GM18499 (cell line): Measurements from ENCODE around the gene CACFD1.

Source experiments
- ATAC-seq: cut with Tn5 transposase; IDR thresholded peaks from one replicate; pipeline ENCODE4 v1.9.1; 2021; ENCODE audit warnings: moderate number of reproducible peaks; ENCODE audit not compliant: insufficient read depth, unreplicated experiment

The CACFD1 gene

DNA sequence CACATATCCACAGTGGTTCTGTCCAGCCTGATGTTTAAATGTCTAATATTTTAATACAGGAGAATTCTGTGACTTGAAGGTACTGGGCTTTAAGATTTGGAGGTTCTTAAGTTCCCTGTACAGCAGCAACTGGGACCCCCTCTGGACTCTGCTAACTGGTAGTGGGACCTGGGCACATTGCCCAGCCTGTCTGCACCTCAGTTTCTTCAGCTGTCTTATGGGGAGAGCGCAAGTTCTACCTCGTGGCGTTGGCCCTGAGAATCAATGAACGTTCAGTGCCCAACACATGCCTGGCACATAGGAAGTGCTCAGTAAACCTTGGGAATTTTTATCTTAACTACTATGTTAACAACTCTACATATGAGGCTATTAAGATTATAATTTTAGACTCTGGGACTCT lies 17.7 kb downstream of the CACFD1 start:
- no peak for ATAC-seq

DNA sequence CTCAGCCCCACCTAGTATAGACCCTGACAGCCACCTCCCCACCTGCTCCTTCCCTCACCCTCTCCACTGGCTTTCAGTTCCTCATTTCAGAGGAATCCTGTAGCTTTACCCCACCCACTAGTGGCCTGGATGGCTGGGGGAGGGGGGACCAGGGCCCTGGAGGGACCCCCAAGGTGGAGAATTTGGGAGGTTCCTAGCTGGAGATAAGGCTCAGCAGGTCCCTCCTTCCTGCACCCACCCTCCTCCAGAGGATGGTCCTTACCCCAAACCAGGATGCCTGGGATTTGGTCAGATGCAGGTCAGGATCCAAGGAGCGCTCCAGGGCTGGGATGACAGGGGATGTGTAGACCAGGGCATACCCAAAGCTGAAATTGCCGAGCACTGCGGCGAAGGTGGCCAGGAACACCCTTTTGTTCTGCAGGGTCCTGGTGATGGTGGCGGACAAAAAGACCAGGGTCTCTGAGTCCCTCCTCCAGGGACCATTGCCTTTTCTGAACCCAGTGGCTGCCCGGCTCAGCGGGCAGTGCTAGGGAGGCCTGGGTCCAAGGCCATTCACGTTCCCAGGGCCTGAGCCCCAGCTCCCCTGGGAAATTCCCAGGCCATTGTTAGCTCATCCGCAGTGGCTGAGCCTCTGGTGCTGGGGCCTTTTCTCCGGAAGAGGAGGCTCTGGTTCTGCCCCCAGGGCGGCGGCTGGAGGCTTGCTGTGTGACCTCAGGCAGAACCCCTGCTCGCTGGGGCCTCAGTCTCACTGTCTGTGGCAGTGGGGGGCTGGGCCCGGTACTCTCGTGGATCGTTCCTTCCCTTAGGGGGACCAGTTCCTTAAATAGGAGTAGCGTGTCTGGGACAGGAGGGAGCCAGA lies 18.4 kb downstream of the CACFD1 start:
- no peak for ATAC-seq

DNA sequence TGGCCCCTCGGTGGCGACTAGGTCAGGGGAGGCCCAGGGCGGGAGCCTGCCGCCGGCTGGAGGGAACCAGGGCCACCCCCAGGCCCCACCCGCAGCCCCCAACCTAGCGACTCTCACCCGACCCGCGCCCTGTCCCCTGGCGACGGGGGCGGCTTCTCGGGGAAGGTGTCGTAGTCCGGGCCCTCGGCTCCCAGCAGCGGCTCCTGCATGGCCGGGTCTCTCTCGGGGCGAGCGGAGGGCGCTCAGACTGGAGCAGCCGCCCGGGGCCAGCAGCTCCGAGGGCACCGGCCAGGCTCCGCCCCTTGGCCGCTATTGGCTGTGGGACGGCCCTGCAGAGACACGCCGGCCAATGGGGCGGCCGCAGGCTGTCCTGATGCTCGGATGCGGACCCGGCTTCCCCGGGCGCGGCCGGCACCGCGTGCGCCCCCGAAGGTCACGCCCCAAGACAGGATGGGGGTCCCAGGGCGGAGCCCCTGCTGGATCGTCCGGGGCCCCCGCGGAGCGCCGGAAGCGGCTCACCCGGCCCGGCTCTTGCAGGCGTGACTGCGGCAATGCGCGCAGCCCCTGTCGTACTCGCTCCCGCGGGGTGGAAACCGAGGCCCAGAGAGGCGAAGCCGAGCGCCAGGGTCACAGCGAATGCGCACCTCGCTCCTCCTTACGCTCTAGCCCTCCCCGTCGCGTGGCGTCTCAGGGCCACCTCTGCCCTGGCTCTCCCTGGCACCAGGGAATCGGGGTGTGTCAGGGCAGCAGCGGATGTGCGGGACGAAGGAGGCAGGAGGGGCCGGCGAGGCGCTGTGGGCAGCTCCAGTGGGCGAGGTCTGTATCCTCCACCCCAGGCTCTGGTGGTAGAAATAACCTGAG lies 19.3 kb downstream of the CACFD1 start, which contains the start of gene SLC2A6:
Gene SLC2A6, minus strand, starts transcription at position 249 of the 861 bp plus-strand sequence. Its CDS starts 40 bp downstream, at position 209.
- ATAC-seq = no peak

DNA sequence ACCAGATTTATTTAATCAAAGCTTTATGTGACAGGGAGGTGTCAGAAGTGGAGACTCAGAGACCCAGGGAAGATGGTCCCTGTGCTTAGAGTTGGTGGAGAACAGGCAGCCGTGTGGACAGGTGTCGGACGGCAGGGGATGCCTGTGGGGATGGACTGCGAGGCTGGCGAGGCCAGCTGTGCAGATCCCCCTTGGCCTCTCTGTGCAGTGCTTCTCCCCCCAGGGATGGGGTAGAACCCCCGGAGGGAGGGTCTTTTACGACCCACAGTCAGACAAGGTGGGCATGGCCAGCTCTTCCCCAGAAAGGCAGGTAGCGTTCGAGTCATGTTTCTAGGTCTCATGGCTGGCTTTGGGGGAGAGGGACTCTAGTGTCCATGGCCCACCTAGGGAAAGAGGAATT lies 23.8 kb downstream of the CACFD1 start:
- no peak for ATAC-seq

DNA sequence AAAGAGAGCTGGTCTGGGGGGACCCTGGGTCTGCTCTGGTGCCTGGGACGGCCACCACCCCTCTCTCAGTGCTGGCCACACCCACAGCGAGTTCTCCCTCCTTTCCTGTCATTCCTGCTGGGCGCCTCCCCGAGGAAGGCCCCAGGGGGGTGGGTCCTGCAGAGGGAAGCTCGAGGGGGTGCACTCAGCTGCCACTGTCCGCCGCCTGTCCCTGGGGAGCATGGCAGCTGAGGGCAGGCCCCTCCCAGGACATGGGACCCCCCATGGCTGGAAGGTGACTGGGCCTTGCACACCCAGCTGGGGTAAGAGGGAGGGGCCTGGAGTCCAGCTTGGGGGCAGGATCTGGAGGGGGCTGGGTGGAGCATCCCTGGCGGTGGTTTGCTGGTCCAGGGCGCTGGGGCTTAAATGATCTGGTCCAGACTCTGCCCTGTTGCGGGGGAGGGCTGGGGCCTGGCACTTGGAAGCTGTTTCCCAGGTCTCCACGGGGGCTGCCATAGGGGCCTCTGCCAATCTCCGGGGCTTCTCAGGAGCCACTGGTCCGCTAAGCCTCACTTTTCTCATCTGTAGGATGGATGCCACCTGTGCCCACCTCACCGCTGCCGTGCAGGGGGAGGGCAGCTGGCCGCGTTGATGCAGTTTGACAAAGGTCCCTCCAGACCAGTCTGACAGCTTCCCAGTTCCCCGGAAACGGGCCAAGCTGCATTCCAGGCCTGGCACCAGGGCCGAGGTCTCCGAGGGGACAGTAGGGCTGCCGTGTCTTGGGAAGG lies 25.1 kb downstream of the CACFD1 start:
- ATAC-seq = no peak

DNA sequence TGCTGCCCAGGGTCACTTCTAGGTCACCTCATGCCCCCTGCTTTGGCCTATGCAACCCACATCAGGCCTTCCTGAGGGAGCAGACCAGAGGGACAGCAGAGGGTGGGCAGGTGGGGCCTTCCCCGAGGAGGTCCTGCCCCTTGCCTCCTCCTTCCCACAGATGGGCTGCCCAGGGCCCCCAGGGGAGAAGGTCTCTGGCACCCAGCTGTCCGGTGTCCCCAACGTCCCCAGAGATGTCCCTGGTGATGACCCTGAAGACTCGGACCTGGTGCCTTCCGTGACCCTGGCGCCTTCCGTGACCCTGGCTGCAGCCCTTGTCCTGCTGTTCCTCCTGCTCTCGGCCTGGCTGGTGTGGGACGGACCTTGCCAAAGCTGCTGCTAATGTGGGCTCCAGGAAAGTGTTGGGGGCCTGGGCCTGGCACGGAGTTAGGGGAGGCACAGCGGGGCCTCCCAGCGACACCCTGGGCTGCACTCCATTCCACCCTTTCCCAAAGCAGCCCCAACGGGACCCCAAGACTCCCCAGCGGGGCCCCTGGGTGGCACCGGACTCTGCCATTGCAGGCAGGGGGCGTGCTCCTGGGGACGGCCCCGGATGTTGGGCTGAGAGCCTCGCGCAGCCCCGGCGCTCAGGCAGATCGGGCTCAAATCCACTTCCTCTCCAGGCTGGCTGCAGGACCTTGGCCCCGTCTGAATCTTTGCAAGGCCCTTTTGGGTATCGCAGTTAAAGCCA lies 25.9 kb downstream of the CACFD1 start:
- no peak for ATAC-seq

DNA sequence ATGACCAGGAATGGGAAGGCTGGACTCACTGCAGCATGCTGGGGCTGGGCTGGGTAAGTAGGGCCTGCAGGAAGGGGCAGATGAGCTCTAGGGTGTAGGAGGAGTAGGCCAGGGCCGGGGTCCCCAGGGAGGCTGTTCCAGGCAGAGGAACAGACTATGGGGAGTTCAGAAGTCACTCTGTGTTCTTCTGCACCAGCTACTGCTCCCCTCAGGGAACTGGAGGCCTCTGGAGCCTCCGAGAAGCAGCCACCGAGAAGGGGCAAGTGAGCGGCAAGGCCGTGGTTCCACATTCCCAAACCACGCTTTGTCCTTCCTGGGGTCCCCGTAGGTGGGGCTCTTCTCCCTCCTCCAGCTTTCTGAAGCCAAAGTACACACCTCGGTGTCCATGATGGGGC lies 27.6 kb downstream of the CACFD1 start:
- ATAC-seq = no peak

DNA sequence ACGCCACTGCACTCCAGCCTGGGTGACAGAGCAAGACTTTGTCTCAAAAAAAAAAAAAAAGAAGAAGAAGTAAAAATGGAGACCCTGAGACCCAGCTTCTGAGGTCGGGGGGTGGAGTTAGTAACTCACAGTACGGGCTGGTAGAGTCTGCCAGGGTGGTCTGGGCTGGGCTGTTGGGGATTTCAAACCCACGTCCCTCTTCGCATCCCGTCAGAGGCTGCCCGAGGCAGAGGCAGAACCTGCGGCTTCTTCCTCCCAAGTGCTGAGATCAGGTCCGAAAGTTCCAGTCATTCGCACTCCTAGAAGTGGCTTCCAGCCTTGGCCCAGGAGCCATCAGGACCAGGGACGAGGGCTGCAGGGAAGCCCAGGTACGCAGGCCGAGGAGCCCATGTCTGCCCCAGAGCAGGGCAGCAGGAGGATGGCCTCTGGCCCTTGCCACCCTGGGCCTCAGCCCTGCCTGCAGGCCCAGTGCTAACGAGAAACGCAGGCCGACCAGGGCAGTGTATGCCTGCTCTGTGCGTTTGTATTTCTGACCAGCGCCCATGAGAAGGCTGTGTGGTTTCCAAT lies 29.0 kb downstream of the CACFD1 start:
- ATAC-seq = no peak

DNA sequence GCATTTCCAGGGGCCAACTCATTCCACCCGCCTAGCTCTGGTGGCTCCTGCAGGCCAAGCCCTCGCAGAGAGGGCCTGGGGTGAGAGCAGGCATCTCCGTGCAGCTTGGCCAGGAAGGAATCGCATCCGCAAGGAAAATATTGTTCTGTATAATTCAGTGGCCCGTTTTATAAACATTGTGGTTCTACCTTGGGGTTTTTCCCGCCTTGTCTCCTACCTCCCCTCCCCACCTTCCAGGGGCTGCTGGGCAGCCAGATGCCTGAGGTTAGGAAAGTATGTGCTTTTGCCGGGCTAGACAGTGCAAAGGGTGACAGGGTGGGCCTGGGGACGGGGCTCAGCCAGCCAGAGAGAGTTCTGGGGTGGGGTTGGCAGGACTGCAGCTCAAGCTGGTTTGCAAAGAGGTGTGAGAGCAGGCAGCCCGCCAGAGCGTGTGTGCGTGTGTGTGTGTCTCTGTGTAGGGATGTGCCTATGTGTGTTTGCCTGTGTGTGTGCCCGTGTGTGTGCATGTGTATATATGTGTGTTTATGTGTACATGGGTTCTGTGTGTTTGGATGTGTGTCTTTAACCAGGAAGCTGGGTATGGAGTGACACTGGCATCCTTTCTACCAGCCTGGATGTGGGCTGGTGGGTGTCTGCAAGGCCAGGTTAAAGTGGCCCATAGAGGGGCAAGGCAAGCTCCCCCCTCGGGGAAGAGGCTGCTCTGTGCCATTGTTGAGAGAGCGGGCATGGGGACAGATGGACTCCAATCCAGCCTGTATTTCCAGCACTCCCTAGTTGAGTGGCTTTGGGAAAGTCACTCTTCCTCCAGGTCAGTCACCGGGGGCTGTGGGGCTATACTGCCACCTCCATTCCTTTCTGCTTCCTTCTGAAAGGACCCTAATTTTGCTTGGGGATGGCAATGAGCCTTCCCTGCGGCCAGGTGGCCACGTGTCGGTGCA lies 29.7 kb downstream of the CACFD1 start:
- no peak for ATAC-seq

DNA sequence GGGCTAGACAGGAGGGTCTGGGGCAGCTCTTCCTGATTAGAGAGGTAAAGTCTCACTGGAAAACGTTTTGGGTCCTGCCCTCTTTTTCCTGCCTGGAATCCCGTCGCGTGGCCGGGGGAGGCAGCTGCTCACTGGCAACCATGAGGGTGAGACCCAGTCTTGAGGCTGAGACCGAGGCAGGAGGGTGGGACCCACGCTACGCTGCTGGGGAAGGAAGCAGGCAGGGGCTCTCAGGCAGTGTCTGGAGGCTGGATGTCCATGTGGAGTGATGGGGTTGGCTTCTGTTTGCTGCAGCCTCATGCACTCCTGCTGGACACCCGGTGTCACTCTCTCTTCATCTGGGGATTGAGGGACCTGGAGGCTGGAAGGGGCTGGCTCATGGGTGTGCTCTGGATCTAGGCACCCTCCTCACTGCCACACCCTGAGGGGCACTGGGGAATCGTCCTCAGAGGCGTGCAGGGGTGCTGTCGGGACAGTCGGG lies 30.5 kb downstream of the CACFD1 start:
- ATAC-seq = no peak

DNA sequence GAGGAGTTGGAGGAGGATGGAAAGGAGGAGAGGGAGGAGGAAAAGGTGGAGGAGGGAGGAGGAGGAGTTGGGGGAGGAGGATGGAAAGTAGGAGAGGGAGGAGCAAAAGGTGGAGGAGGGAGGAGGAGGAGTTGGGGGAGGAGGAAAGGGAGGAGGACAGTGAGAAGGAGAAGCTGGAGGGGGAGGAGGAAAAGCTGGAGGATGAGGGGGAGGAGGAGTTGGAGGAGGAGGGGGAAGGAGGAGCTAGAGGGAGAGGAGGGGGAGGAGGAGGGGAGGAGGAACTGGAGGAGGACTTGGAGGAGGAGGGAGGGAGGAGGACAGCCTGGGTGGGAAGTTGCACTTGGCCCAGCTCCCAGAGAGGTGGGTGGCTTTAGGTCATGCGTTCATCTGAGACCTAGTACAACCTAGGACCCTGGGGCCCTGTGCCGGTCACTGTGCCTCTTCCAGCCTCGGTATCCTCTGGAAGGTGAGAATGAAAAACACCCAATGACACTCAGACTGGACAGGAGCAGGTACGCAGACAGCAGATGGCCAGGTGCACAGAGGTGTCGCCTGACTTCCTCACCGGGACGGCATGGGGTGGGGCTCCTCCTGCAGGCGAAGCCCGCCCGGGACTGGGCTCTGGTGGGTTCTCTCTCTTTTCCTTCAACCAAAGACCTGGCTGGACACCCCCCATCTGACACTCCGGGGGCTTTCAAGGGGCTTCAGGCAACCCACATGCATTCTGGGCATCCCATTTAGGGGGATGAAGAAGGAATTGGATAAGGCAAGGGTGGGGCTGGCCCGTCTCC lies 31.3 kb downstream of the CACFD1 start:
- no peak for ATAC-seq

DNA sequence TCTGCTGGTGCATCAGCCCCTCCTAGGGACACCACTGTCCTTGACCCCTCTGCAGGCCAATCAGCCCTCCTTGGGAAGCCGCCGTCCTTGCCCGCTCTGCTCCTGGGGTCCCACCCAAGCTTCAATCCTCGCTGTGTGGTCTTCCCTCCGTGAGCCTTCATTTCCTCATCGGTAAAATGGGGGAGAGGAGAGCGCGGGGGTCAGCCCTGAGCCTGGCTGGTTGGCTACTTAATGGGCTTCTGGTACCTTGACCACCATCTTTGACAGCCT lies 31.8 kb downstream of the CACFD1 start:
- no peak for ATAC-seq

DNA sequence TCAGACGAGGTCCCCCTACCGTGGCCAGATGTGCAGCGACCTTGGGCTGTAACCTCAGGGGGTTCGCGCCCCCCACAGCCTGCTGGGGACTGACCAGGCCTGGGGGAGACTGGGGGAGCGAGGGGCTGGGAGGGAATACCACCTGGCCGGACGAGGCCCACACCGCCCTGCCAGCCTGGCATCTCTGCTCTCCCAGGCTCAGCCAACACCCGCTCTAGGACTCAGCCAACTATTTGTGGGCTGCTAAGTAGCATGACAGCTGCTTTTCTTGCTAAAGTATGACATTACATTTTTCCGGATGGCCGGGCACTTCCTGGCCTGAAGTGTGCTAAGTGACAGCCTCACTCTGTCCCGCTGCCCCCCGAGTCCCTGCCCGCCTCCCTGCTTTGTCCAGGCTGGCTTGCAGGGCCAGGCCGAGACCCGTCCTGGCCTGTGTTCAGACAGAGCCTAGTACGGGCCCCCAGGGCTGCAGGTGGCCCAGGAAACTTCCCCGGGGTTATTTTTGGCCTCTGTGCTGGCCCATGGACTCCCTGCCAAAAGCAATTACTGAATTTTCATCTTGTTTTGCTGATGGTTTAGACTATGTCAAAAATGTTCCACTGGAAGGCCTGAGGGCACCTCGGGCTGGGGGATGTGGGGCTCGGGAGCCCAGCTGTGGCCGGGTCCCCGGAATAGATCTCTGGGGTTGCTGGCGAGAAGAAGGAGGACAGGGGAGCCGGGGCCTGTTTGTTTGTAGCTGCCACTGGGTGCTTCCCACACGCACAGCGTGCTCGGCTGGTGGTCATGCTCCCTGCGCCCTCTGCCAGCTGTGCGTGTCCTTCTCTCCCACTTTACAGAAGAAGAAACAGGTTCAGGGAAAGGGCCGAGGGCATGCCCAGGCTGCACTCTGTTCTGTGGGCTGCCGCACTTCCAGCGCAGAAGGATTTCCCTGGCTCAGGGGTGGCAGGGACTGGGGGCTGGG lies 32.6 kb downstream of the CACFD1 start:
- no peak for ATAC-seq

DNA sequence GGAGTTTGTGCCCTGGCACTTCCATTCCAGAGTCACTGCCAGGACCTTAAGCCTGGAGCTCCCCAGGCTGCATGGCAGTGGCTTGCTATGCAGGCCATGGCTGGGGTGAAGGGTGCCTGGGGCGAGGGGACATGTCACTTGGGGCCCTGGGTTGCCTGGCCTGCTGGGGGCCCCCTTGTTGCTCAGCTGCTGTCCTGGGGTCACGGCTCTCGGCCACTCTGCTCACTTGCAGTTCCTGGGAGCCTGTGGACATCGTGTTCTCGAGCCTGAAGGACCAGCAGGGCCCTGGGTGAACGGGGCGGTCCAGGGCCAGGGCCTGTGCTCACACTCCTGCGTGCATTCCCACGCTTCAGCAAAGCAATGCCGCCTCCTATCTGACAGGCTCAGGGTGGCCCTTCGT lies 33.6 kb downstream of the CACFD1 start:
- ATAC-seq = no peak

DNA sequence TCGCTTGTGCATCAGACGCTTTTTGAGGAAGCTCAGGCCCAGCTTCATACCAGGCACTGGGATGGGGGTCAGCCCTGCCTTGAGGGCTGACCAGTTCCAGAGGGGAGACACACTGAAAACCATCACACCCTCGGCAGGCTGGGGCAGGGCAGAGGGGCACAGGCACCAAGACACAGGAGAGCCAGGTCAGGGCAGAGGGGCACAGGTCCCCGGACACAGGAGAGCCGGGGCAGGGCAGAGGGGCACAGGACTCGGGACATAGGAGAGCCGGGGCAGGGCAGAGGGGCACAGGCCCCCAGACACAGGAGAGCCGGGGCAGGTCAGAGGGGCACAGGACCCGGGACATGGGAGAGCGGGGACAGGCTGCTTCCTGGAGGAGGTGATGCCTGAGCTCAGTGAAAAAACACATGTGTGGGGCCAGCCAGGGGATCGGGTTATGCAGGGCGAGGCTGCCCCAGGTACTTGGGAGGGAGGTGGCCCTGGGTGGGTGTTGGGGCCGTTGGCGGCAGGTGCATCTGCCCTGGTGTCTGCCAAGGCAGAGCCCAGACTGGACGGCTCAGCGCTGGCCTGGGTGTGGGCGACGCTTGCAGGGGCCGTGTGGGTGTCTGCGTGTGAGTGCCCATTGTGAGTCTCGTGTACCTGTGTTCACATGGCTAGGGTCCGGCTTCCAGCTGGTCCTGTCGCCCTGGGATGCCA lies 34.2 kb downstream of the CACFD1 start:
- no peak for ATAC-seq

DNA sequence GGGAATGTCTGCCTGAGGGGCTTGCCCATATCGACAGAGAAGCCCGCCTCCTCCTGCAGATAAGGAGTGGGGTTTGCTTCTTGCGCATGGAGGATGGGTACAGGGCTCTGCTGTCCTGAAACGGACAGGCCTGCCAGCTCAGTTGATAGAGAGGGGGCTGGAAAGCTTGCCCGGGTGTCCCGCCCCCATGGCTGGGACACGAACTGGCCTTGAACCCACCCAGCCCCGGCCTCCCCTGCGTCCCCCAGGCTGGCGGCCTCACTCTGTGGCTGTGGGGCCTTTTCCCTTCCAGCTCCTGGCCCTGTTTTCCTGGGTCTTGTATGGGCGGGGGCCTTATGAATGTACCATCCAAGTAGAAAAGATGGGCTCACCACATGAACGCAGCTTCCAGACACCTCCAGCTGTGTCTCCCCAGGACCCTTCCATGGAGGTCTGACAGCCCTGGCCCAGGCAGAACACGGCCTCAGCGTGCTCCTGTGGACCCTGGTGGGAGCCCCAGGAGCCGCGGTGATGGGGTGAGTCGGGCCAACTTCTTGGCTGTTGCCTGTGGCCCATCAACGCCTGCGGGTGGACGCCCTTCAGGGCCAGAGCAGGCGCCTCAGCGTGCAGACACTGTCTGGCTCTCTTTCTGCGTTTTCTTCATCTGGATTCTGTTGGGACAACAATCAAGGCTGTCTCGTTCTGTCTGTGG lies 35.0 kb downstream of the CACFD1 start:
- ATAC-seq = no peak
